Coronary artery (tissue), 2 donors: Measurements from ENCODE around the gene ACAN.

Experiments
- DNase-seq: peaks from one replicate; pipeline ENCODE4 v3.0.0-alpha.2; 2017; ENCODE audit warnings: low spot score
- H3K27ac ChIP-seq, 2 donors: fragments of 200-600 bp; sonication (generic); one replicate each; pipeline ENCODE4 v1.5.1; 2016 to 2019
- H3K4me3 ChIP-seq: fragments of 200-600 bp; sonication (generic); 2 replicates; pipeline ENCODE4 v1.5.1; 2016; ENCODE audit warnings: mild to moderate bottlenecking, moderate library complexity
- TF ChIP-seq, protein P1 (sequence below): fragments of 200-600 bp; sonication (generic); IDR thresholded peaks from one replicate; pipeline ENCODE4 v1.5.1; 2019; ENCODE audit warnings: antibody characterized with exemption

ACAN gene

DNA sequence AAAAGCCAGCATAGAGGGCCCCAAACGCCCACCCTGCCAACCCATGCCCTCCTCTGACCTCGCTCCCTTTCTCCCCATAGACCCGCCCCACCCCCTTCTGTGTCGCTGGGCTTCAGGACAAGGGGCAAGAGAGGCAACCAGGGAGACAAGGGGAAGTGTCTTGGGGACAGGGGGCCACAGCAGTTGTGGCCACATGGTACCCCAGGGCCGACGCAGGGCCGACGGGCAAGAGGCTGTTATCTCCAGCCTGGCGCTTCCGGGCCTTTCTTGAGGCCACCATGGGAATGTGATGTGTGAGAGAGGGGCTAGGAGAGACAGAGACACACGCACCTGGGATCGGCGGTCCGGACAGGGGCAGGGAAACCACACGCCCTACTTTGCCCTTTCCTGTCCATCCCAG is 95.5 kb downstream of the ACAN start:
- Histone ChIP-seq H3K27ac (peak overlapping the region; percentile 72 to 90), H3K4me3 (no peak overlapping the region)
- TF ChIP-seq, protein P1, sequence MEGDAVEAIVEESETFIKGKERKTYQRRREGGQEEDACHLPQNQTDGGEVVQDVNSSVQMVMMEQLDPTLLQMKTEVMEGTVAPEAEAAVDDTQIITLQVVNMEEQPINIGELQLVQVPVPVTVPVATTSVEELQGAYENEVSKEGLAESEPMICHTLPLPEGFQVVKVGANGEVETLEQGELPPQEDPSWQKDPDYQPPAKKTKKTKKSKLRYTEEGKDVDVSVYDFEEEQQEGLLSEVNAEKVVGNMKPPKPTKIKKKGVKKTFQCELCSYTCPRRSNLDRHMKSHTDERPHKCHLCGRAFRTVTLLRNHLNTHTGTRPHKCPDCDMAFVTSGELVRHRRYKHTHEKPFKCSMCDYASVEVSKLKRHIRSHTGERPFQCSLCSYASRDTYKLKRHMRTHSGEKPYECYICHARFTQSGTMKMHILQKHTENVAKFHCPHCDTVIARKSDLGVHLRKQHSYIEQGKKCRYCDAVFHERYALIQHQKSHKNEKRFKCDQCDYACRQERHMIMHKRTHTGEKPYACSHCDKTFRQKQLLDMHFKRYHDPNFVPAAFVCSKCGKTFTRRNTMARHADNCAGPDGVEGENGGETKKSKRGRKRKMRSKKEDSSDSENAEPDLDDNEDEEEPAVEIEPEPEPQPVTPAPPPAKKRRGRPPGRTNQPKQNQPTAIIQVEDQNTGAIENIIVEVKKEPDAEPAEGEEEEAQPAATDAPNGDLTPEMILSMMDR = no peak
- DNase-seq = no peak

DNA sequence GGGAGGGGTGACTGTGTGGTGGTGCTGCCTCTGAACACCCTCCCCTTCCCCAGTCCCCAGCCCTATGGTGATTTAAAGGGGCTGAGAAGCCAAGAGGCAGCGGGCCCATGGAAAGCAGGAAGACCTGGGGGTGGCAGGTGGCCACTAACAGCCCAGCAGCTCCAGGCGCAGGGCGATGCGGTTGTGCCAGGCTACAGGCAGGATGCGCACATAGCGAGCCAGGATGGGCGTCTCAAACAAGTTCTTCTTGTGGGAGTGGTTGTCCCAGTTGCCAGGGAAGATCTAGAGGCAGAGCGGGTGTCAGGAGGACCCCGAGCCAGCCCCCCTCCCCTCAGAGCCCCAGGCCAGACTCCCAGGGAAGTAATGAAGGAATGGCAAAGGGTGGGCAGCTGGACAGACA is 96.0 kb downstream of the ACAN start:
- Histone ChIP-seq H3K27ac (peak overlapping the region; percentile 72 to 90), H3K4me3 (no peak overlapping the region)
- TF ChIP-seq, protein P1 = no peak
- DNase-seq = no peak

DNA sequence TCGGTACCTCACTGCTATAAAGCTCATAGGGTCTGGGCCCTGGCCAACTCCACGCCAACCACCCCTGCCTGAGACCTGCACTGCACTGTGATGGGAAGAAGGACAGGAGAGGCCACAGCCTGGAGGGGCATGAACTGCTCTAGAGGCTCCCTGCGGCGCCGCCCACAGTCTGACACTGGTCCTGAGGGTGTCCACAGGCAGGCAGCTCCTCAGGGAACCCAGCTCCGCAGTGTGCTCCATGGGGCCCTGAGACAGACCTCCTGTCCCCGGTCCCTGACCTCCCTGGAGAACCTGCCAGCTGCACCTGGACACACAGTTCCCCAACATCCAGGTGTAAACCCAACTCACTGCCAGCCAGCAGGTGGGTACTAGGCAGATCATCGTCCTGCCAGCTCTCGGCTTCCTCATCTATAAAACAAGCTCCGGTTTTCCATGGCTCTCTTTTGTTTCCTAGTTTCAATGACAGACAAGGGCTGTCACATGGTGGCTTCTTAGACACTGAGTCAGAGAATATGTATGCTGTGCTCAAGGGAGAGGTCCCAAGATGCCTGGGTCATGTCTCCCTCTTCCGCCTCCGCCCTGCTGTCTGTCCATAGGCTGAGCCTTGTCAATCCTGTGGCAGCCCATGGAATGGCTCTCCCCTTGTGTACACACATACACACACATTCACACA is 97.2 kb downstream of the ACAN start:
- no peak for DNase-seq
- H3K27ac ChIP-seq = peak overlapping the region; percentile 72 to 90
- H3K4me3 ChIP-seq = no peak overlapping the region
- TF ChIP-seq, protein P1 = no peak

DNA sequence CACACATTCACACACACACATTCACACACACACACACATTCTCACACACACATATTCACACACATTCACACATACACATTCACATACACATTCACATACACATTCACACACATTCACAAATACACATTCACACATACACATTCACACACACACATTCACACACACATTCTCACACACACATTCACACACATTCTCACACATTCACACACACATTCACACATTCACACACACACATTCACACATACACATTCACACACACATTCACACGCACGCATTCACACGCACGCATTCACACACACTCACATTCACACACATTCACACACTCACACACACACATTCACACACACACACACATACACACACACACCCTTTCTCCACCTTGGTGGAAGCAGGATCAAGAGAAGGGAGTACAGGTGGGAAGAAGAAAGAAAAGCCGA is 97.8 kb downstream of the ACAN start:
- Histone ChIP-seq H3K4me3 (no peak overlapping the region), H3K27ac (peak overlapping the region; percentile 72 to 90)
- TF ChIP-seq, protein P1 = no peak
- DNase-seq = no peak

DNA sequence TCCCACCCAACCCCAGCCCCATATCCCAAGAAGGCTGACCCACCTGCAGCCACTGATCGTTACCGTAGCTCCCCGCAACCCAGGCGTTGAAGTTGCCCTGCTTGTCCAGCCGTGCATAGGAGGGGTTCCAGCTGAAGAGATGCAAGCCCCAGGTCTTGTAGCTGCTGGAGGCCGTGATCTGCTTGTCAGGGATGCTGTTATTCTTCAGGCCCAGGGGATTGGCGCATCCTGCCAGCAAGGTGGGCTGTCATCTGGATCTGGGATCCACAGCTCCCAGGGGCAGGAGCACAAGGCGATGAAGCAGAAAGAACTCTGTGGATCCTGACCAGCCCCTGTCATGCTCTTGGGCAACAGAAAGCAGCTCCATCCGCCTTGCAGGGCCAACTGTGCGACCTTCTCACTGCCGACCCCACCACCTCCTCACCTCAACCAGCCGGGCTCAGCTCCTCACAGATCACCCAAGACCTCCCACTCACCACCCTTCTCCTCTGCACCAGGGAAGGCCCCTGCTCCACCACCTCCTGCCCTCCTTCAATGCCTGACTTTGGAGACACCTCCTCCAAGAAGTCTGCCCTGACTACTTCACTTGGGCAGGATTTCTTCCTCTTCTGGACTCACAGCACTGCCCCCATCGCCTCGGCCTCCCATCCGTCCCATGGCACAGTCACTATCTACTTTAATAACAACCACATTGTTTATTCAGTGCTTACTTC is 98.4 kb downstream of the ACAN start:
- Histone ChIP-seq H3K27ac (peak overlapping the region; percentile 72 to 90), H3K4me3 (no peak overlapping the region)
- DNase-seq = no peak
- TF ChIP-seq, protein P1 = no peak

DNA sequence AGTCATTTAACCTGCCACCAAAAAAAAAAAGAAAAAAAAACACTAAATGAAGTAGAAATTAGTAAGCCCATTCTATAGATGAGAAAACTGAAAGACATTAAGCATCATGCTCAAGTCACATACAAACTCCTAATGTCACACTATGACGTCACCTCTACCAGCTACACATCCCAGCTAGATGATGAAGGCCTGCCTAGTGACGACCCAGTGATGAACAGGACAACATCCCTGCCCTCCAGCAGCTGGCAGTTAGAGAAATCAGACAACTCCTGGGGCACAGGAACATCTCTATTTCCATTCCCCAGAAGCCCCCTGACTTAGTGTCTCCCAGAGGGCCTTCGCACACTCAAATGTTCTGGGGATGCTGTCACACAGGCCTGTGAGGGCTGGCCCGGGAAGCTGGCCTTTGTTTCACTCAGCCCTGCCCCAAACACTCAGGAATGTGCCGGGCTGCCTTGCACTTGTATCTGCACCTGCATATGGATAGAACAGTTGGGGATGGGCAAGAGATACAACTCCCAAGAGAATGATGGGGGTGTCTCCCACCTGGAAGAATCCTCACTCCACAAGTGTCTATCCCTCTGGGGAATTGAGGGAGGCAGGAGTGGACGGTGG is 99.1 kb downstream of the ACAN start:
- TF ChIP-seq, protein P1 = no peak
- Histone ChIP-seq H3K4me3 (no peak overlapping the region), H3K27ac (peak overlapping the region; percentile 72 to 90)
- DNase-seq = no peak
